ENCODE data around the gene EIF4G3. TPM values are rescaled to one million over a fixed set of nuclear protein-coding genes. Genes with fewer than 3 reads are reported as not detected.

EIF4G3 gene
- total RNA-seq, 2 donors from 2014 or later: 33.4 to 38.5 TPM

DNA sequence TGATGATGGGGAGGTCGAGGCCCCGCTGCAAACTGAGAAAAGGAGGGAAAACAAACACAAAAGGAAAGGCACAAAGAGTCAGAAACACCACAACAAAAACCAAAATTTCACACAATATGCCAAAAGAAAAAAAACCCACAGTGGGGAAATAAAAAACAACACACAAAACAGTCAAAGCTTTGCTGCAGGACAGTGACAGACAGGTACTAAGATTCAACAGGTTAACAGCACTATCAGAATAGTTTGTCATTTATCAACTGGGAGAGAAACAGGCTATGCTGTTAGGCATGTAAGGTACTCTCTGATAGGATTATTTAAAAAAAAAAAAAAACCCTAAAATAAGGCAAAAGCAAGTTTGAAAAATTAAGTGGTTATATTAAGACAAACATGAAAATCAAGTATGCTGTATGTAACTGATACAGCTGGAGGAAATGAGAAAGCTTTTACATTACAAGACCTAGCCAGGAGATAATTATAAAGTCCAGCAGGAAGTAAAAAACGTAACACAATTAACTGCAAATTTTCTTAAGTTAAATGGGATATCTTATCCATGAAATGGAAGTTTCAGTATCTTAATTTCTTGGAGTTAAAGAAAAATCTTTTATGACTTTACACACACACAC, 179.0 kb downstream of the EIF4G3 start:
- Histone ChIP-seq H3K27me3 (no peaks in the 10 kb centered on the region), H3K36me3 (no peaks in the 10 kb centered on the region), H3K27ac (no peak overlapping the region), H3K4me3 (no peak overlapping the region), H3K4me1 (no peaks in the 10 kb centered on the region), H3K9me3 (no peaks in the 10 kb centered on the region)
- TF ChIP-seq, protein P1, sequence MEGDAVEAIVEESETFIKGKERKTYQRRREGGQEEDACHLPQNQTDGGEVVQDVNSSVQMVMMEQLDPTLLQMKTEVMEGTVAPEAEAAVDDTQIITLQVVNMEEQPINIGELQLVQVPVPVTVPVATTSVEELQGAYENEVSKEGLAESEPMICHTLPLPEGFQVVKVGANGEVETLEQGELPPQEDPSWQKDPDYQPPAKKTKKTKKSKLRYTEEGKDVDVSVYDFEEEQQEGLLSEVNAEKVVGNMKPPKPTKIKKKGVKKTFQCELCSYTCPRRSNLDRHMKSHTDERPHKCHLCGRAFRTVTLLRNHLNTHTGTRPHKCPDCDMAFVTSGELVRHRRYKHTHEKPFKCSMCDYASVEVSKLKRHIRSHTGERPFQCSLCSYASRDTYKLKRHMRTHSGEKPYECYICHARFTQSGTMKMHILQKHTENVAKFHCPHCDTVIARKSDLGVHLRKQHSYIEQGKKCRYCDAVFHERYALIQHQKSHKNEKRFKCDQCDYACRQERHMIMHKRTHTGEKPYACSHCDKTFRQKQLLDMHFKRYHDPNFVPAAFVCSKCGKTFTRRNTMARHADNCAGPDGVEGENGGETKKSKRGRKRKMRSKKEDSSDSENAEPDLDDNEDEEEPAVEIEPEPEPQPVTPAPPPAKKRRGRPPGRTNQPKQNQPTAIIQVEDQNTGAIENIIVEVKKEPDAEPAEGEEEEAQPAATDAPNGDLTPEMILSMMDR (IDR thresholded peaks at IDR 0.05): no peak
- no peak for DNase-seq (ENCODE audit: low spot score)

DNA sequence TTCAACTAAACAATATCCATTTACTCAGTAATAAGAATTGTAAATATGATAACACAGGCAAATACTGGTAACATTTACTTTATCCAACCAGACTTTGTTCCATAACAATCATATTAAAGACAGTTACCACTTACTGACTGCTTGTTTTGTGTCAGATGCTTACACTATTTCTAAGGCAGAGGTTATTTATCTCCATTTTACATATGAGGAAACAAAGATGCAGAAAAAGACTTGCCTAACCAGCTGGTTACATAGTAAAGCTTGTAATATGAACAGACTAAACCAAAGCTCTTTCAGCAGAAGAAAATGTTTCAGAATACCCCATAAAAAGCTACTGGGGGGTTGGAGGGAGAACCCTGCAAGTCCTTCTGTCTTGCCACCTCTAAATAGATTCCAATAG, 180.1 kb downstream of the EIF4G3 start:
- Histone ChIP-seq H3K27me3 (no peaks in the 10 kb centered on the region), H3K4me3 (no peak overlapping the region), H3K27ac (no peak overlapping the region), H3K9me3 (no peaks in the 10 kb centered on the region), H3K36me3 (no peaks in the 10 kb centered on the region), H3K4me1 (no peaks in the 10 kb centered on the region)
- TF ChIP-seq, protein P1 (IDR thresholded peaks at IDR 0.05): no peak
- DNase-seq (ENCODE audit: low spot score): no peak

DNA sequence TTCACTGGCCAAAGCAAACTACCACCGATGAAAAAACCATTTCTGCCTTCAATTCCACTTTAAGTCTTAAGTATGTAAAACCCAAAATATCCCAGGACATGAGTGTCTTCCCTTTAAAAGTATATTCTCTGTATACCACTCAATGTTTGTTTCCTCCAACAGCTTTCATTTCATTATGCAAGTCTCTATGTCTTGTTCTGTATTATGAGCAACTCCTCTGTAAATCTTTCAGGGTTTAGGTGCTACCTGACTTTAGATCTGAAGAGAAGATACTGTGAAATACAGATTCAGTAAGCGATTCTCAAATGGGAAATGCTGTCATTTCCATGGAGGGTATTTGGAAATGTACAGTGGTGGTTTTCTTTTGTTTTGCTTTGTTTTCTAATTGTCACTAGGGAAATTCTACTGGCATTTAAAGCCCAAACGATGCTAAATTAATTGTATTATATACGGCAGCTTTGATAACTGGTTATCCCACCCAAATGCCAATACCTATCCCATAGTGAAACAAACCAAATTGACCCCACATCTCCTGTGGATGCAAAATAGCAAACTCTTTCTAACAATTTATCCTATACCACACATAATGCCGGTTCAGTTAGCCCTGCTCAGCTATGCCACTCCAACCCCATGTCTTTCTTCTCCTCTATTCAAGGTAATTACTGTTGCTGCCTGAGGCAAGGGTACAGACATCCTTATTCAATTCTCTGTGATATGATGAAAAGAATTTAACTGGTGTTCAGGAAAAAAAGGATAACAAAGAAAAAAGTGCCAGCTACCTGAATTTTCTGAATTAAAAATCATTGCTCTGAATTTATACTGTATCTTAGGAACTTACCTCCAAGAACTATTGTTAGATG, 182.8 kb downstream of the EIF4G3 start:
- TF ChIP-seq, protein P1 (IDR thresholded peaks at IDR 0.05): no peak

DNA sequence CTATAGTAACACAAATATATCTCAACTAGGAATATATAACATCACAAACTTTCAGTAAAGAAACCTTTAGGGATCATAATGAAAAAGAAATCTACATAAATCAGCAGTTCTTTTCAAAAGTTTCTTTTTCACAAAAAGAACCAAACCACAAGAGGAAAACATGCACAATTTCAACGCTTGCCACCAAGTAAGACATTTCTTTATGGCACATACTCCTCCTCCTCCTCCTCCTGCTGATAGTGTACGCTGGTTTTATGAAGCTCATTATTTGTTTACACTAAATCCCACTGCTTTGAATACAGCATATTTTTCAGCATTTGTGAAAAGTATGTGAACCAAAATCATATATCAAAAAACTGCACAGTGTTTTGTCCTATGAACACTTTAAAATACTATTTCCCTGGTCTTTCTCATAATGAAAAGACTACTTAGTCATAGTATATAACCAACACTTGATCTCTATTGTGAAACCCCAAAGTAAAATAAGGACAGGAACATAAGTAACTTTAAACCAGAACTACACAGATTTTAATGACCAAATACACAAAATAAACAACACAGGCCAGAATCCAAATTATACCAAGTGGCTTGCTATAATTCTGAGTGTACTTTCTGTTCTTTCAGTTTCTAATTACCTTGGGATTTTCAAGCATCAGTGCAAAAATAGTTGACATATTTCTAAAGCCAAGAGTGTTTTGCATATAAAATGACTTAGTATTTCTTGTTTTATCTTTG, 184.2 kb downstream of the EIF4G3 start:
- Histone ChIP-seq H3K27me3 (no peaks in the 10 kb centered on the region), H3K4me1 (no peaks in the 10 kb centered on the region), H3K4me3 (no peak overlapping the region), H3K9me3 (no peaks in the 10 kb centered on the region), H3K27ac (no peak overlapping the region), H3K36me3 (no peaks in the 10 kb centered on the region)
- DNase-seq (ENCODE audit: low spot score): no peak
- TF ChIP-seq, protein P1 (IDR thresholded peaks at IDR 0.05): no peak

More for the DNA sequence above, 182.8 kb downstream of the EIF4G3 start:
- Histone ChIP-seq H3K27me3 (no peaks in the 10 kb centered on the region), H3K4me1 (no peaks in the 10 kb centered on the region), H3K36me3 (no peaks in the 10 kb centered on the region), H3K27ac (no peak overlapping the region), H3K4me3 (no peak overlapping the region), H3K9me3 (no peaks in the 10 kb centered on the region)
- DNase-seq (ENCODE audit: low spot score): no peak

DNA sequence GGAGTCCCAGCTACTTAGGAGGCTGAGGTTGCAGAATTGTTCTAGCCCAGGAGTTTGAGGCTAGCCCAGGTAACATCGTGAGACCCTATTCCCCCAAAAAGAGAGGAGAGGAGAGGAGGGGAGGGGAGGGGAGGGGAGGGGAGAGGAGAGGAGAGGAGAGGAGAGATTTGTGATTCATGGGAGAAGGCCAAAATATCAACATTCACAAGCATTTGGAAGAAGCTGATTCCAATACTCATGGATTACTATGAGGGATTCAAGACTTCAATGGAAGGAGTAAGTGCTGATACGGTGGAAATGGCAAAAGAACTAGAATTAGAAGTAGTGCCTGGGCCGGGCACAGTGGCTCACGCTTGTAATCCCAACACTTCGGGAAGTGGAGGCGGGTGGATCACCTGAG, 187.8 kb downstream of the EIF4G3 start:
- Histone ChIP-seq H3K27ac (no peak overlapping the region), H3K4me1 (peaks cover 0 to 4% of the 10 kb centered on the region in 2 donors), H3K9me3 (no peaks in the 10 kb centered on the region), H3K27me3 (no peaks in the 10 kb centered on the region), H3K4me3 (no peak overlapping the region), H3K36me3 (no peaks in the 10 kb centered on the region)
- TF ChIP-seq, protein P1 (IDR thresholded peaks at IDR 0.05): no peak
- no peak for DNase-seq (ENCODE audit: low spot score)

Data from right atrium auricular region (tissue), 2 donors.